Liver (tissue), 9 donors: ENCODE measurements around the gene UBN2. TPM values are rescaled to one million over a fixed set of nuclear protein-coding genes. Genes with fewer than 3 reads are reported as not detected.
"Not testable (repeated sequence)": the region's sequence is repeated elsewhere in the genome, so short reads cannot be mapped to it uniquely, and the experiment has no call there.

ENCODE experiments used
- DNase-seq: peaks from one replicate; pipeline ENCODE4 v3.0.0-alpha.2; 2017; ENCODE audit warnings: low spot score
- H3K27ac ChIP-seq, 2 donors: one replicate each; pipeline ENCODE4 v1.7.0; 2013; ENCODE audit warnings: inconsistent platforms in 2 of 2, low read length in 2 of 2, control low read depth in 1 of 2, low read depth in 1 of 2, mild to moderate bottlenecking in 1 of 2
- H3K27me3 ChIP-seq, 4 donors: one replicate each; pipeline versions ENCODE4 v1.6.1 to v1.7.0; 2013; ENCODE audit warnings: low read length in 3 of 4, inconsistent platforms in 1 of 4, mild to moderate bottlenecking in 1 of 4, moderate library complexity in 1 of 4; ENCODE audit not compliant: control insufficient read depth in 4 of 4, insufficient read depth in 4 of 4
- H3K36me3 ChIP-seq, 4 donors: one replicate each; pipeline versions ENCODE4 v1.6.1 to v1.7.0; 2013; ENCODE audit warnings: low read length in 3 of 4, mild to moderate bottlenecking in 3 of 4, low read depth in 1 of 4, moderate library complexity in 1 of 4; ENCODE audit not compliant: control insufficient read depth in 4 of 4, insufficient read depth in 3 of 4
- H3K4me1 ChIP-seq, 4 donors: one replicate each; pipeline versions ENCODE4 v1.6.1 to v1.7.0; 2013; ENCODE audit warnings: low read length in 3 of 4, mild to moderate bottlenecking in 3 of 4, moderate library complexity in 1 of 4; ENCODE audit not compliant: control insufficient read depth in 4 of 4, insufficient read depth in 4 of 4
- H3K4me3 ChIP-seq, 3 donors: one replicate each; pipeline versions ENCODE4 v1.6.1 to v1.7.0; 2013; ENCODE audit warnings: low read length in 3 of 3, control low read depth in 1 of 3, low read depth in 1 of 3, mild to moderate bottlenecking in 1 of 3
- H3K9ac ChIP-seq, 2 donors: one replicate each; pipeline ENCODE4 v1.7.0; 2013; ENCODE audit warnings: low read length in 2 of 2, mild to moderate bottlenecking in 2 of 2, moderate library complexity in 2 of 2, control low read depth in 1 of 2, low read depth in 1 of 2
- H3K9me3 ChIP-seq, 4 donors: one replicate each; pipeline versions ENCODE4 v1.6.1 to v1.7.0; 2013; ENCODE audit warnings: low read length in 3 of 4; ENCODE audit not compliant: control insufficient read depth in 4 of 4
- EGR1 ChIP-seq, 2 donors: IDR thresholded peaks; 2 replicates each; pipeline ENCODE4 v1.6.1; 2016 to 2018; ENCODE audit warnings: antibody characterized with exemption in 2 of 2, low read depth in 2 of 2
- FOXA1 ChIP-seq: IDR thresholded peaks from 2 replicates; pipeline ENCODE4 v1.6.1; 2016; ENCODE audit warnings: antibody characterized with exemption
- FOXA2 ChIP-seq: IDR thresholded peaks from 2 replicates; pipeline ENCODE4 v1.6.1; 2016; ENCODE audit warnings: antibody characterized with exemption
- GABPA ChIP-seq, 2 donors: IDR thresholded peaks in 1 of 2; conservative IDR thresholded peaks in 1 of 2; 2 replicates each; pipeline ENCODE4 v1.6.1; 2016; ENCODE audit warnings: antibody characterized with exemption in 2 of 2, mild to moderate bottlenecking in 1 of 2, moderate library complexity in 1 of 2
- HNF4A ChIP-seq, 2 donors: conservative IDR thresholded peaks; 2 replicates each; pipeline ENCODE4 v1.6.1; 2016; ENCODE audit warnings: antibody characterized with exemption in 2 of 2, mild to moderate bottlenecking in 2 of 2
- HNF4G ChIP-seq: IDR thresholded peaks from 2 replicates; pipeline ENCODE4 v1.6.1; 2016; ENCODE audit warnings: antibody characterized with exemption
- JUND ChIP-seq, 2 donors: IDR thresholded peaks; 2 replicates each; pipeline ENCODE4 v1.6.1; 2016; ENCODE audit warnings: antibody characterized with exemption in 2 of 2
- NR2F2 ChIP-seq: IDR thresholded peaks from 2 replicates; pipeline ENCODE4 v1.6.1; 2016; ENCODE audit warnings: antibody characterized with exemption
- RAD21 ChIP-seq, 2 donors: IDR thresholded peaks; 2 replicates each; pipeline ENCODE4 v1.6.1; 2016; ENCODE audit warnings: antibody characterized with exemption in 2 of 2, mild to moderate bottlenecking in 2 of 2
- RXRA ChIP-seq, 2 donors: IDR thresholded peaks; 2 replicates each; pipeline ENCODE4 v1.6.1; 2017 to 2018; ENCODE audit warnings: antibody characterized with exemption in 2 of 2, mild to moderate bottlenecking in 1 of 2
- SP1 ChIP-seq: IDR thresholded peaks from 2 replicates; pipeline ENCODE4 v1.6.1; 2018; ENCODE audit warnings: antibody characterized with exemption, mild to moderate bottlenecking
- TAF1 ChIP-seq: conservative IDR thresholded peaks from 2 replicates; pipeline ENCODE4 v1.6.1; 2016; ENCODE audit warnings: antibody characterized with exemption, mild to moderate bottlenecking
- YY1 ChIP-seq: IDR thresholded peaks from 2 replicates; pipeline ENCODE4 v1.6.1; 2016; ENCODE audit warnings: antibody characterized with exemption, mild to moderate bottlenecking
- WGBS: extraction: QIAGEN DNeasy Blood & Tissue Kit; methylation state at CpG from one replicate; pipeline ENCODE4 v1.1.7; 2013; 5-methylcytosine and 5-hydroxymethylcytosine counted together
- polyA plus RNA-seq, 2 donors: library from polyadenylated mRNA; stranded (reverse) in 1 of 2; unstranded in 1 of 2; fragments of 200-250 nt in 1 of 2; fragments of >200 nt in 1 of 2; fragmentation: Nextera tagmentation in 1 of 2; extraction: Ambion mirVana in 1 of 2; gene quantifications; one replicate each; pipeline versions ENCODE4 v1.2.1 to v1.2.3, GENCODE V29; 2013 to 2015
- total RNA-seq, 2 donors: library from RNA; depleted of rRNA; stranded (reverse); fragments of >200 nt; gene quantifications; one replicate each; pipeline ENCODE4 v1.2.3, GENCODE V29; 2014
- TF ChIP-seq, protein P1 (sequence below): IDR thresholded peaks from 2 replicates; pipeline ENCODE4 v1.6.1; 2016; ENCODE audit warnings: antibody characterized with exemption
- TF ChIP-seq, protein P2 (sequence below): IDR thresholded peaks from 2 replicates; pipeline ENCODE4 v1.6.1; 2016; ENCODE audit warnings: antibody characterized with exemption
- TF ChIP-seq, protein P3 (sequence below): IDR thresholded peaks from 2 replicates; pipeline ENCODE4 v1.6.1; 2016; ENCODE audit warnings: antibody characterized with exemption
- TF ChIP-seq, protein P4 (sequence below): fragments of 150-350 bp; IDR thresholded peaks from 2 replicates; pipeline ENCODE4 v1.5.1; 2017; ENCODE audit warnings: improper control_type of control experiment, low read depth, low read length; ENCODE audit not compliant: missing input control
- TF ChIP-seq, protein P5 (sequence below): IDR thresholded peaks from 2 replicates; pipeline ENCODE4 v1.6.1; 2016; ENCODE audit warnings: antibody characterized with exemption, mild to moderate bottlenecking
- donor health status: healthy.
- donor health status: healthy.
- donor health status: healthy.
- donor health status: healthy.
- donor health status: healthy.

The UBN2 gene
- total and polyA plus RNA-seq, 4 donors, result 1.1 to 9.1 (median 4.8) TPM

DNA sequence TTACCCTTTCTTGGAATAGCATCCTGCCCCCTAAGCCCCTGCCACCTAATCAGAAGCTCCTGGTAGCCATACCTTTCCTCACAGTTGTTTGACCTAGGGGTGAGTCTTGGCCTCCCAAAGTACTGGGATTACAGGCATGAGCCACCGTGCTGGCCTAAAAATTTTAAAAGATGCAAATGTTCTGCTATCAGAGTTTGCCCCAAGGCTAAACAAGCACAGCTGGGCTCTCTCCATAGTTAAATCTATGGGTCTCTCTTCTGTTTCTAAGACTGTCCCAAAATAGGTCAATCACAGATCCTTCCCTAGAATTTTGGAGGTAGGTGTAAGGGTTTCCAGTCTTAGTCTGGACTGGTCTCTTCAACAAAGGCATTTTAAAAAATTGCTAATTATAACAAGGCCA is 12.9 kb upstream of the UBN2 start:
- H3K27ac ChIP-seq, result no peak overlapping the region
- no peaks in the 10 kb centered on the region for H3K4me1 ChIP-seq
- WGBS, result 69% methylated on average over 1 of the region's 1 CpG
- H3K9ac ChIP-seq, result no peak overlapping the region
- H3K9me3 ChIP-seq, result no peaks in the 10 kb centered on the region
- H3K4me3 ChIP-seq, result no peak overlapping the region
- TF ChIP-seq RAD21 (IDR thresholded peaks at IDR 0.05), result no peak
- TF ChIP-seq FOXA2, result no peak
- no peak for TF ChIP-seq HNF4A (conservative IDR thresholded peaks at IDR 0.05)
- no peak for TF ChIP-seq NR2F2
- TF ChIP-seq, protein P1, sequence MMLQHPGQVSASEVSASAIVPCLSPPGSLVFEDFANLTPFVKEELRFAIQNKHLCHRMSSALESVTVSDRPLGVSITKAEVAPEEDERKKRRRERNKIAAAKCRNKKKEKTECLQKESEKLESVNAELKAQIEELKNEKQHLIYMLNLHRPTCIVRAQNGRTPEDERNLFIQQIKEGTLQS, result no peak
- TF ChIP-seq GABPA (IDR thresholded peaks at IDR 0.05 in 1 of 2, conservative IDR thresholded peaks at IDR 0.05 in 1 of 2), result no peak
- TF ChIP-seq YY1, result no peak
- no peak for TF ChIP-seq SP1
- no peak for TF ChIP-seq RXRA (IDR thresholded peaks at IDR 0.05)
- TF ChIP-seq, protein P2, sequence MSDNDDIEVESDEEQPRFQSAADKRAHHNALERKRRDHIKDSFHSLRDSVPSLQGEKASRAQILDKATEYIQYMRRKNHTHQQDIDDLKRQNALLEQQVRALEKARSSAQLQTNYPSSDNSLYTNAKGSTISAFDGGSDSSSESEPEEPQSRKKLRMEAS, result no peak
- TF ChIP-seq EGR1 (IDR thresholded peaks at IDR 0.05; ENCODE audit: low read depth in 2 of 2), result no peak
- no peaks in the 10 kb centered on the region for H3K36me3 ChIP-seq
- H3K27me3 ChIP-seq, result no peaks in the 10 kb centered on the region
- DNase-seq, result no peak

DNA sequence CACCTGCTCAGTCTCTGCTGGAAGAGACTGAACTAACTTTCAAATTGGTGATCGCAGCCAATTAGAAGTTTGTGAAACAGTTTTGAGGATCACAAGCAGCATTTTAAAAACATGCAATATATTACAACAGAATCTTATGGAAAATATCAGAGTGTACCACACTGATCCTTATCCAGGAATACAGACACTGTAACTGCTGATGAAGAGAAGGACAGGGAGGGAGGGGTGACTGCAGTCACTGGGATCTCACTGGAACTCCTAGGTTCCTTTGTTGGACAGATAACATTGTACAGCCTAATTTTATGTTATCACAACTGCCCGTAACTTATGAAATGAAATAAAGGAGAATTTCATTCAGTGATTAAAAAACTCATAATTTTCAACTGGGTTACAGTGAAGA is 6.8 kb upstream of the UBN2 start:
- Histone ChIP-seq H3K27ac (no peak overlapping the region), H3K4me1 (no peaks in the 10 kb centered on the region), H3K27me3 (no peaks in the 10 kb centered on the region), H3K9ac (no peak overlapping the region), H3K9me3 (no peaks in the 10 kb centered on the region), H3K4me3 (no peak overlapping the region), H3K36me3 (no peaks in the 10 kb centered on the region)
- DNase-seq, result no peak
- TF ChIP-seq HNF4A (conservative IDR thresholded peaks at IDR 0.05) (no peak), FOXA1 (no peak), FOXA2 (no peak), SP1 (no peak), HNF4G (no peak), TAF1 (no peak), RXRA (IDR thresholded peaks at IDR 0.05) (no peak), JUND (IDR thresholded peaks at IDR 0.05) (no peak), NR2F2 (no peak), RAD21 (IDR thresholded peaks at IDR 0.05) (no peak), GABPA (IDR thresholded peaks at IDR 0.05 in 1 of 2, conservative IDR thresholded peaks at IDR 0.05 in 1 of 2) (no peak), EGR1 (IDR thresholded peaks at IDR 0.05; ENCODE audit: low read depth in 2 of 2) (no peak), YY1 (no peak)
- TF ChIP-seq, protein P2, result no peak
- TF ChIP-seq, protein P3, sequence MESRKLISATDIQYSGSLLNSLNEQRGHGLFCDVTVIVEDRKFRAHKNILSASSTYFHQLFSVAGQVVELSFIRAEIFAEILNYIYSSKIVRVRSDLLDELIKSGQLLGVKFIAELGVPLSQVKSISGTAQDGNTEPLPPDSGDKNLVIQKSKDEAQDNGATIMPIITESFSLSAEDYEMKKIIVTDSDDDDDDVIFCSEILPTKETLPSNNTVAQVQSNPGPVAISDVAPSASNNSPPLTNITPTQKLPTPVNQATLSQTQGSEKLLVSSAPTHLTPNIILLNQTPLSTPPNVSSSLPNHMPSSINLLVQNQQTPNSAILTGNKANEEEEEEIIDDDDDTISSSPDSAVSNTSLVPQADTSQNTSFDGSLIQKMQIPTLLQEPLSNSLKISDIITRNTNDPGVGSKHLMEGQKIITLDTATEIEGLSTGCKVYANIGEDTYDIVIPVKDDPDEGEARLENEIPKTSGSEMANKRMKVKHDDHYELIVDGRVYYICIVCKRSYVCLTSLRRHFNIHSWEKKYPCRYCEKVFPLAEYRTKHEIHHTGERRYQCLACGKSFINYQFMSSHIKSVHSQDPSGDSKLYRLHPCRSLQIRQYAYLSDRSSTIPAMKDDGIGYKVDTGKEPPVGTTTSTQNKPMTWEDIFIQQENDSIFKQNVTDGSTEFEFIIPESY, result no peak
- TF ChIP-seq, protein P1, result no peak
- TF ChIP-seq, protein P4, sequence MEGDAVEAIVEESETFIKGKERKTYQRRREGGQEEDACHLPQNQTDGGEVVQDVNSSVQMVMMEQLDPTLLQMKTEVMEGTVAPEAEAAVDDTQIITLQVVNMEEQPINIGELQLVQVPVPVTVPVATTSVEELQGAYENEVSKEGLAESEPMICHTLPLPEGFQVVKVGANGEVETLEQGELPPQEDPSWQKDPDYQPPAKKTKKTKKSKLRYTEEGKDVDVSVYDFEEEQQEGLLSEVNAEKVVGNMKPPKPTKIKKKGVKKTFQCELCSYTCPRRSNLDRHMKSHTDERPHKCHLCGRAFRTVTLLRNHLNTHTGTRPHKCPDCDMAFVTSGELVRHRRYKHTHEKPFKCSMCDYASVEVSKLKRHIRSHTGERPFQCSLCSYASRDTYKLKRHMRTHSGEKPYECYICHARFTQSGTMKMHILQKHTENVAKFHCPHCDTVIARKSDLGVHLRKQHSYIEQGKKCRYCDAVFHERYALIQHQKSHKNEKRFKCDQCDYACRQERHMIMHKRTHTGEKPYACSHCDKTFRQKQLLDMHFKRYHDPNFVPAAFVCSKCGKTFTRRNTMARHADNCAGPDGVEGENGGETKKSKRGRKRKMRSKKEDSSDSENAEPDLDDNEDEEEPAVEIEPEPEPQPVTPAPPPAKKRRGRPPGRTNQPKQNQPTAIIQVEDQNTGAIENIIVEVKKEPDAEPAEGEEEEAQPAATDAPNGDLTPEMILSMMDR, result no peak
- TF ChIP-seq, protein P5, sequence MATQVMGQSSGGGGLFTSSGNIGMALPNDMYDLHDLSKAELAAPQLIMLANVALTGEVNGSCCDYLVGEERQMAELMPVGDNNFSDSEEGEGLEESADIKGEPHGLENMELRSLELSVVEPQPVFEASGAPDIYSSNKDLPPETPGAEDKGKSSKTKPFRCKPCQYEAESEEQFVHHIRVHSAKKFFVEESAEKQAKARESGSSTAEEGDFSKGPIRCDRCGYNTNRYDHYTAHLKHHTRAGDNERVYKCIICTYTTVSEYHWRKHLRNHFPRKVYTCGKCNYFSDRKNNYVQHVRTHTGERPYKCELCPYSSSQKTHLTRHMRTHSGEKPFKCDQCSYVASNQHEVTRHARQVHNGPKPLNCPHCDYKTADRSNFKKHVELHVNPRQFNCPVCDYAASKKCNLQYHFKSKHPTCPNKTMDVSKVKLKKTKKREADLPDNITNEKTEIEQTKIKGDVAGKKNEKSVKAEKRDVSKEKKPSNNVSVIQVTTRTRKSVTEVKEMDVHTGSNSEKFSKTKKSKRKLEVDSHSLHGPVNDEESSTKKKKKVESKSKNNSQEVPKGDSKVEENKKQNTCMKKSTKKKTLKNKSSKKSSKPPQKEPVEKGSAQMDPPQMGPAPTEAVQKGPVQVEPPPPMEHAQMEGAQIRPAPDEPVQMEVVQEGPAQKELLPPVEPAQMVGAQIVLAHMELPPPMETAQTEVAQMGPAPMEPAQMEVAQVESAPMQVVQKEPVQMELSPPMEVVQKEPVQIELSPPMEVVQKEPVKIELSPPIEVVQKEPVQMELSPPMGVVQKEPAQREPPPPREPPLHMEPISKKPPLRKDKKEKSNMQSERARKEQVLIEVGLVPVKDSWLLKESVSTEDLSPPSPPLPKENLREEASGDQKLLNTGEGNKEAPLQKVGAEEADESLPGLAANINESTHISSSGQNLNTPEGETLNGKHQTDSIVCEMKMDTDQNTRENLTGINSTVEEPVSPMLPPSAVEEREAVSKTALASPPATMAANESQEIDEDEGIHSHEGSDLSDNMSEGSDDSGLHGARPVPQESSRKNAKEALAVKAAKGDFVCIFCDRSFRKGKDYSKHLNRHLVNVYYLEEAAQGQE, result no peak
- WGBS, result 89% methylated on average over 2 of the region's 2 CpGs

DNA sequence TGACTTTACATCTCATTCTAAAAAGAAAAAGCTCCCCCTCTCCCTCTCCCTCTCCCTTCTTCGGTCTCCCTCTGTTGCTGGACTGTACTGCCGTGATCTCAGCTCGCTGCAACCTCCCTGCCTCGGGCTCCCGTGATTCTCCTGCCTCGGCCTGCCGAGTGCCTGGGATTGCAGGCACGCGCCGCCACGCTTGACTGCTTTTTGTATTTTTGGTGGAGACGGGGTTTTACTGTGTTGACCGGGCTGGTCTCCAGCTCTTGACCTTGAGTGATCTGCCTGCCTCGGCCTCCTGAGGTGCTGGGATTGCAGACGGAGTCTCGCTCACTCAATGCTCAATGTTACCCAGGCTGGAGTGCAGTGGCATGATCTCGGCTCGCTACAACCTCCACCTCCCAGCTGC is 6.2 kb upstream of the UBN2 start:
- not testable (repeated sequence) for H3K4me1 ChIP-seq, H3K27me3 ChIP-seq, DNase-seq, H3K4me3 ChIP-seq, H3K27ac ChIP-seq, H3K36me3 ChIP-seq, H3K9me3 ChIP-seq, H3K9ac ChIP-seq
- WGBS, result 96% methylated on average over 18 of the region's 18 CpGs
